ENCODE measurements around the gene SMURF2. TPM values are rescaled to one million over a fixed set of nuclear protein-coding genes. Genes with fewer than 3 reads are reported as not detected.
A peak's percentile ranks its signal among the peaks of the same experiment; 100 is the strongest.
"Not testable (repeated sequence)": the region's sequence is repeated elsewhere in the genome, so short reads cannot be mapped to it uniquely, and the experiment has no call there.

Gene SMURF2
- polyA plus RNA-seq, 3 donors from 2014 or later, result 8.1 to 8.5 (median 8.3) TPM

GRCh38 chr17:64585146-64585545 lies 77.0 kb downstream of the SMURF2 start:
- peaks cover 11 to 20% (median 12%) of the 10 kb centered on the region in 3 donors for H3K36me3 Mint-ChIP-seq
- no peak overlapping the region for H3K27ac Mint-ChIP-seq
- H3K4me3 Mint-ChIP-seq, result no peak overlapping the region
- no peaks in the 10 kb centered on the region for H3K27me3 Mint-ChIP-seq (ENCODE audit: low read depth in 3 of 3)
- H3K9me3 Mint-ChIP-seq, result no peaks in the 10 kb centered on the region
- H3K4me1 Mint-ChIP-seq, result peaks cover 0 to under 1% of the 10 kb centered on the region in 2 donors
- DNase-seq, result no peak

DNA sequence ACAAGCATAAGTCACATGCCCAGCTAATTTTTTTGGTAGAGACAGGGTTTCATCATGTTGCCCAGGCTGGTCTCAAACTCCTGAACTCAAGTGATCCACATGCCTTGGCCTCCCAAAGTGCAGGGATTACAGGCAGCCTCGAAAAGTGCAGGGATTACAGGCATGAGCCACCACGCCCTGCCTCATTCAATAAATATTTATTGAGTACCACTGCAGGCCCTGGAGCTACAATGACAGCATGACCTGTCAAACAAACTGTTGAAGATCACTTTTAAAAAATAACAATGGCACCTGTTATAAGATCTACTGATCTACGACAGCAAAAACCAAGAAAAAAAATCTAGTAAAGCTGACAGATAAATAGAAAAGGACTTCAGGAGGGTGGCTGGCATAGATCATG lies 79.1 kb downstream of the SMURF2 start:
- Mint-ChIP-seq H3K27me3 (ENCODE audit: low read depth in 3 of 3) (no peaks in the 10 kb centered on the region), H3K36me3 (peaks cover 11 to 23% (median 15%) of the 10 kb centered on the region in 3 donors), H3K4me1 (no peaks in the 10 kb centered on the region), H3K27ac (peak overlapping the region in 1 of 6 donors; percentile 46), H3K9me3 (no peaks in the 10 kb centered on the region), H3K4me3 (no peak overlapping the region)
- no peak for DNase-seq

DNA sequence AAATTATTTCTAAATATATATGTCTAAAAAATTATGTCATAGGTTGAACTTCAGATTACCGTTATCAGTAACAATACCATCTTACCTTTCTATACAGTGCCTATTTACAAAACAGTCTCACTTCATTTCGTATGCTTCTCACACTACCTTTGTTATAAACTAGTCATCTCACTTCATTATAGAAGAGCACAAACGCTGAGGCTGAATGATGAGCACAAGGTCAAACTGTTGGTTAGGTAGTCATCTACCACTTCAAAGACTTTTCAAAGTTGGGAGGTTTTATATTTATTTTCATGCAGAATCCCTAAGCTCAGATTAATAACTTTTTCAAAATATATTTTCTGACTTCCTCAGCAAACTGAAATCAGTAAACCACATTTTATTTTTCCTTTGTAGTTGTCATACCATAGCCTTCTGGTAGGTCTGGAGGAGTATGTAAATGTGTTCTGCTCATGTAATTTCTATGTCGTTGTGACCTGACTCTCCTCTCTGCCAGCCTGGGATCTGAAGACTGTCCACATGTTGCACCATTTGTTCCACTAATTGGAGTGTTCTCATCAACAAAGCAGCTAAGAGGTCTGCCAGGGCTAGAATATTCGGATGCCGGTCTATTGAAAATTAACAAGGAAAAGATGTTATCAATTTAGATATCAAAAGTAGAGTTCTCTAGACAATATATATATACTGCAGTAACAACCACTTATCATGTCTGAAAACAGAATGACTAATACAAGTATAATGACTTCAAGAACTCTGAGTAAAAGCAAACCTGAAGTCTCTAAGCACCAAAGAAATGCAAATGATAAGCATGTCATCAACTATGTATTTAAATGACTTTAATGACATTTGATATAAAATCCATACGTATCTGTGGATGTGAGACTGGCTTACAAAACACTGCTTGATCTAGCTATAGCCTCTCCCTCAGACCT lies 81.5 kb downstream of the SMURF2 start:
- Mint-ChIP-seq H3K9me3 (no peaks in the 10 kb centered on the region), H3K36me3 (peaks cover 16 to 30% (median 22%) of the 10 kb centered on the region in 3 donors), H3K4me1 (no peaks in the 10 kb centered on the region), H3K4me3 (no peak overlapping the region), H3K27ac (peak overlapping the region in 5 of 6 donors; percentile 11 to 69 (median 51)), H3K27me3 (ENCODE audit: low read depth in 3 of 3) (peaks cover 0 to 4% (median 1%) of the 10 kb centered on the region in 3 donors)
- no peak for DNase-seq

- Mint-ChIP-seq H3K4me1 (no peaks in the 10 kb centered on the region), H3K27me3 (ENCODE audit: low read depth in 3 of 3) (peaks cover 0 to 4% (median 1%) of the 10 kb centered on the region in 3 donors), H3K4me3 (no peak overlapping the region), H3K36me3 (peaks cover 16 to 30% (median 22%) of the 10 kb centered on the region in 3 donors), H3K9me3 (no peaks in the 10 kb centered on the region), H3K27ac (peak overlapping the region in 1 of 6 donors; percentile 9)
- DNase-seq, result no peak
Observed at GRCh38 chr17:64579917-64580316, 82.2 kb downstream of the SMURF2 start.

GRCh38 chr17:64577025-64577424 lies 85.1 kb downstream of the SMURF2 start:
- H3K27ac Mint-ChIP-seq, result peak overlapping the region in 1 of 6 donors; percentile 19
- peaks cover 5 to 17% of the 10 kb centered on the region in 2 donors for H3K4me1 Mint-ChIP-seq
- not testable (repeated sequence) for H3K9me3 Mint-ChIP-seq; DNase-seq; H3K27me3 Mint-ChIP-seq (ENCODE audit: low read depth in 3 of 3); H3K4me3 Mint-ChIP-seq
- peaks cover 16 to 26% (median 22%) of the 10 kb centered on the region in 3 donors for H3K36me3 Mint-ChIP-seq

DNA sequence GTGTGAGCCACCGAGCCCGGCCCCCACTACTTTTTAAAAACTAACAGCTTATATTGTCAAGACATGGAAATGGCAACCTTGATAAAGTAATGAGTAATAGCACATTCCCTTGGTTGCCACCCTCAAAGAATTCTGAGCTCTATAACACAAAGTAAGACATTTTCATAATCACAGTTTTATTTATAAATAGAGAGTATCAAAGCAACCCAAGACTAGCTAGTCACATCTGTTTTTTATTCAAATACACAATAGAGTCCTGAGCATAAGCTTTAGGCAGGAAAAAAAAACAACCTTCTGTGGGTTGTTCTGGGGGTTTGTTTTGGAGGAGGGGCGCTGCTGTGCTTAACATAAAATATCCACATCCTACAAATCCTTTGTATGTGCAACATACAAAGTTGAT lies 86.7 kb downstream of the SMURF2 start:
- H3K36me3 Mint-ChIP-seq, result peaks cover 7 to 22% (median 12%) of the 10 kb centered on the region in 3 donors
- no peak for DNase-seq
- no peak overlapping the region for H3K4me3 Mint-ChIP-seq
- H3K9me3 Mint-ChIP-seq, result no peaks in the 10 kb centered on the region
- peaks cover 0 to 4% (median 1%) of the 10 kb centered on the region in 3 donors for H3K27me3 Mint-ChIP-seq (ENCODE audit: low read depth in 3 of 3)
- peaks cover 5 to 17% of the 10 kb centered on the region in 2 donors for H3K4me1 Mint-ChIP-seq
- peak overlapping the region in 1 of 6 donors; percentile 7 for H3K27ac Mint-ChIP-seq

DNA sequence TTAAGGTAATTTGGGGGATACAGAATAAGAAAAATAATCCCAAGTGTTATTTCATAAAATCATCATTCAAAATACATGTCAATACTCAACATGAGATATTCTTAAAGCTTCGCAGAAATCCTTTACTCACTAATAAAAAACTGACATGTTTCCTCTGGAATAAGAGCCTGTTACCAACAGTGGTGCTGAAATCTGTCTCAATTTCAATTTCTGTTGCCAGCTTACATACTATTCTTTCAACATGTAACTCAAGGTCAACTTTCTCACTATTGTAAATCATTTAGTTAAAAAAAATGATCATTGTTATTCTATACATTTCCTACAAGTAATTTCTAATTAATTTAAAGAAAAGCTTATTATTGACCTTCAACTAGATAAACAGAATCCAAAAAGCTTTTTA lies 87.5 kb downstream of the SMURF2 start:
- Mint-ChIP-seq H3K27me3 (ENCODE audit: low read depth in 3 of 3) (peaks cover 0 to 4% (median 1%) of the 10 kb centered on the region in 3 donors), H3K4me3 (no peak overlapping the region), H3K4me1 (peaks cover 5 to 17% of the 10 kb centered on the region in 2 donors), H3K27ac (peak overlapping the region in 1 of 6 donors; percentile 37), H3K36me3 (peaks cover 5 to 20% (median 10%) of the 10 kb centered on the region in 3 donors), H3K9me3 (no peaks in the 10 kb centered on the region)
- no peak for DNase-seq

DNA sequence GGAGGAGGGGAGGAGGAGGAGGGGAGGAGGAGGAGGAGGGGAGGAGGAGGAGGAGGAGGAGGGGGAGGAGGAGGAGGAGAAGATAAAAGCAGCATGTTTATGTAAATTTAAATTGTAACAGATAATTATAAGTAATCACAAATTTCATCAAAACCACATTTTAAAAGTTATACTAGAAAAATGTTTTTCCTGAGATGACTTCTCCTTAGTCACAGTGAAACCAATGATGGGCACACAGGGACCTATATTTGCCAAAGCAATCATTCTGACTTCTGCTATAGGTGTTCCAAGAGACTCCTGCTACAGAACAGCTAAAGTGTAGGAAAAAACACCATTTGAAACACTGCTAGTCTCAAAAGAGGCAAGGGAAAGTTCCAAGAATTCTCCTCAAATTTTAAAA lies 88.9 kb downstream of the SMURF2 start:
- Mint-ChIP-seq H3K4me1 (peaks cover 5 to 17% of the 10 kb centered on the region in 2 donors), H3K27ac (peak overlapping the region in 3 of 6 donors; percentile 36 to 80 (median 51)), H3K9me3 (no peaks in the 10 kb centered on the region), H3K36me3 (peaks cover 5 to 16% (median 9%) of the 10 kb centered on the region in 3 donors), H3K27me3 (ENCODE audit: low read depth in 3 of 3) (peaks cover 0 to 4% (median 1%) of the 10 kb centered on the region in 3 donors), H3K4me3 (no peak overlapping the region)
- DNase-seq, result no peak

DNA sequence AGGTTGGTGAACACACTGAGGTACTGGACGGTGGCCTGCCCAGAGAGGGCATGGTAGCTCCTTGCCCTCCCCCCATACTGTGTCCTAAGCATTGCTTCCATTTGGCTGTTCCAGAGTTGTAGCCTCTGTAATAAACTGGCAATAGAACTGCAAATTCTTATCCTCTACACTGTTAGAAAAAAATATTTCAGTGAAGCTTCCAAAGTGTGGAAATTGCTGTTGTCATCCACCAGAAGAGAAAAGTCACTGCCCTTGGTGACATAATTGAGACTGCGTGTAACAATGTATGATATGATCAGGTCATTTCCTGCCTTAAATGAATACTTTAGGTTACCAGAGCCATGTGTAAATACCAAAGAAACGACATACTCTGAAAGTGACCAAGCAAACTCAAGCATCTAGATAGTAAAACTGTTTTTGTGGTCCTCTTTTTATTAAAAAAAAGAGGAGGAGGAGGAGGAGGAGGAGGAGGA lies 89.4 kb downstream of the SMURF2 start:
- Mint-ChIP-seq H3K27ac (peak overlapping the region; percentile 40 to 80 (median 75)), H3K27me3 (ENCODE audit: low read depth in 3 of 3) (peaks cover 0 to 4% (median 1%) of the 10 kb centered on the region in 3 donors), H3K4me3 (no peak overlapping the region), H3K36me3 (peaks cover 5 to 13% (median 6%) of the 10 kb centered on the region in 3 donors), H3K4me1 (peaks cover 5 to 17% of the 10 kb centered on the region in 2 donors), H3K9me3 (no peaks in the 10 kb centered on the region)
- DNase-seq, result peak in 2 of 3 donors; percentile 13 to 25

GRCh38 chr17:64571746-64572145 lies 90.4 kb downstream of the SMURF2 start:
- peaks cover 5 to 17% of the 10 kb centered on the region in 2 donors for H3K4me1 Mint-ChIP-seq
- H3K36me3 Mint-ChIP-seq, result peaks cover under 1 to 7% (median 5%) of the 10 kb centered on the region in 3 donors
- H3K27ac Mint-ChIP-seq, result peak overlapping the region in 1 of 6 donors; percentile 26
- peaks cover 0 to 2% (median 0%) of the 10 kb centered on the region in 3 donors for H3K27me3 Mint-ChIP-seq (ENCODE audit: low read depth in 3 of 3)
- DNase-seq, result no peak
- H3K9me3 Mint-ChIP-seq, result no peaks in the 10 kb centered on the region
- no peak overlapping the region for H3K4me3 Mint-ChIP-seq

- Mint-ChIP-seq H3K4me3 (no peak overlapping the region), H3K9me3 (no peaks in the 10 kb centered on the region), H3K27me3 (ENCODE audit: low read depth in 3 of 3) (peaks cover 0 to 1% (median 0%) of the 10 kb centered on the region in 3 donors), H3K36me3 (peaks cover 5 to 19% (median 19%) of the 10 kb centered on the region in 3 donors), H3K27ac (no peak overlapping the region), H3K4me1 (peaks cover 0 to 10% of the 10 kb centered on the region in 2 donors)
- no peak for DNase-seq
Observed at GRCh38 chr17:64565563-64565962, 96.5 kb downstream of the SMURF2 start.

DNA sequence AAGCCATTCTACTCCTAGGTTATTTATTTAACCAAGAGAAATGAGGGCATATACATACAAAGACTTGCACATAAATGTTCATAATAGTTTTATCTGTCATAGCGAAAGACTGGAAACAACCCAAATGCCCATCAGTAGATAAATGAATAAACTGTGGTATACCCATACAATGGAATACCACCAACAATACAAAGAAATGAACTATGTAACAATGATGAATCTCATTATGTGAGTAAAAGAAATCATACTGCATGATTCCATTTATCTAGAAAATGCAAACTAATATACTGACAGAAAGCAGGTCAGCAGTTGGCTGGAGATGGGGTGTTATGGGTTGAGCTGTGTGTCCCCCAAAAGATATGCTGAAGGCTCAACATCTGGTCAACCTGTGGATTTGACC lies 98.0 kb downstream of the SMURF2 start:
- H3K4me1 Mint-ChIP-seq, result peaks cover 0 to 10% of the 10 kb centered on the region in 2 donors
- H3K4me3 Mint-ChIP-seq, result no peak overlapping the region
- H3K27ac Mint-ChIP-seq, result peak overlapping the region in 5 of 6 donors; percentile 18 to 76 (median 35)
- DNase-seq, result no peak
- peaks cover 0 to 1% (median 0%) of the 10 kb centered on the region in 3 donors for H3K27me3 Mint-ChIP-seq (ENCODE audit: low read depth in 3 of 3)
- no peaks in the 10 kb centered on the region for H3K9me3 Mint-ChIP-seq
- peaks cover 9 to 20% (median 19%) of the 10 kb centered on the region in 3 donors for H3K36me3 Mint-ChIP-seq

DNA sequence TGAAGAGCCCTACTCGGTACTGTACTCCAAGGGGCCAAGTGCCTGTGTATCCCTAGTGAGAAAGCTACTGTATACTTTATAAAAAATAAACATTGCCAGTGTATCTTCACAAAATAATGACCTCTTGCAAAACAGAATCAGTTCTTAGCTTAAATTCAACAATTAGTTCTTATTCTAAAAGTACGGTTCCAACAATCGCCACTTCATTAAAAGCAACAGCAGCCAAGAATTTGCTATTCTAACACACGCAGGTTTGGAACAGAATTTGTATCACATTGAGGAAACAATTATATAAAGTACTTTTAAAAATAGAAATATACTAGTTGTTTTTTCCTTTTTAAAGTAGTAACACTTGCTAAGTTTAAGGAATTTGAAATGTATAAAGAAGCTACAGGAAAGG lies 106.8 kb downstream of the SMURF2 start:
- Mint-ChIP-seq H3K36me3 (peaks cover 7 to 27% (median 8%) of the 10 kb centered on the region in 3 donors), H3K4me3 (no peak overlapping the region), H3K27ac (peak overlapping the region in 1 of 6 donors; percentile 45), H3K27me3 (ENCODE audit: low read depth in 3 of 3) (peaks cover 0 to 3% (median 0%) of the 10 kb centered on the region in 3 donors), H3K4me1 (peaks cover 2 to 14% of the 10 kb centered on the region in 2 donors), H3K9me3 (no peaks in the 10 kb centered on the region)
- DNase-seq, result no peak

Data from immature natural killer cell (primary cell).